K562 (cell line): ENCODE results near the gene CSMD2. TPM values are rescaled to one million over a fixed set of nuclear protein-coding genes. Genes with fewer than 3 reads are reported as not detected.

Experiments used
- ATF4 ChIP-seq: fragments of 450-650 bp; formaldehyde crosslinking; IDR thresholded peaks from 2 replicates; pipeline ENCODE4 v1.4.0; 2022; ENCODE audit warnings: mild to moderate bottlenecking, moderate library complexity
- ATF6 ChIP-seq: sonication (generic); formaldehyde crosslinking; IDR thresholded peaks from 2 replicates; pipeline ENCODE4 v1.4.0; 2020; ENCODE audit warnings: mild to moderate bottlenecking, missing genetic modification reagents
- BRF1 ChIP-seq: IDR thresholded peaks from 3 replicates; pipeline ENCODE4 v1.6.1; 2011; ENCODE audit warnings: borderline replicate concordance, mild to moderate bottlenecking; ENCODE audit not compliant: insufficient read length; ENCODE audit errors: extremely low read depth
- ELK1 ChIP-seq: sonication (generic); formaldehyde crosslinking; IDR thresholded peaks from 2 replicates; pipeline ENCODE4 v1.8.1; 2022; ENCODE audit warnings: missing genetic modification reagents
- GTF2B ChIP-seq: IDR thresholded peaks from 2 replicates; pipeline ENCODE4 v1.6.1; 2011; ENCODE audit not compliant: insufficient read length; ENCODE audit errors: extremely low read depth
- HOXB6 ChIP-seq: fragments of 250-450 bp; sonication (Bioruptor Pico); IDR thresholded peaks from 2 replicates; pipeline ENCODE4 v1.5.1; 2022; ENCODE audit warnings: mild to moderate bottlenecking, borderline replicate concordance
- RBM22 ChIP-seq: fragments of 200-400 bp; formaldehyde crosslinking; IDR thresholded peaks from 2 replicates; pipeline ENCODE4 v1.6.1; 2018; ENCODE audit warnings: low read length, low read depth; ENCODE audit not compliant: poor library complexity, severe bottlenecking
- TFE3 ChIP-seq: fragments of 450-650 bp; formaldehyde crosslinking; IDR thresholded peaks from 2 replicates; pipeline ENCODE4 v1.4.0; 2020; ENCODE audit warnings: mild to moderate bottlenecking, mixed read lengths
- polyA plus RNA-seq, 8 experiments: library from polyadenylated mRNA; depleted of rRNA in 4 of 8; stranded (reverse) in 5 of 8; unstranded in 3 of 8; fragments of >200 nt; fragmentation: Nextera tagmentation in 2 of 8; fragmentation: Illumina TruSeq in 1 of 8; extraction: Ambion mirVana in 2 of 8; extraction: Trizol in 1 of 8; gene quantifications; 2 replicates each; pipeline versions ENCODE4 v1.2.1 to v1.2.3, GENCODE V29; 2011 to 2014; ENCODE audit warnings: inconsistent platforms in 1 of 8, missing spikeins in 1 of 8
- total RNA-seq, 7 experiments: library from RNA; depleted of rRNA in 6 of 7; stranded (reverse); fragments of >200 nt in 6 of 7; fragmentation: Illumina TruSeq in 2 of 7; extraction: Trizol in 2 of 7; gene quantifications; 2 replicates each; pipeline versions ENCODE4 v1.2.1 to v1.2.3, GENCODE V29; 2011 to 2021; ENCODE audit warnings: low replicate concordance in 1 of 7

The CSMD2 gene
- total and polyA plus RNA-seq, 9 of the 15 experiments (the other 6 are each of a cell fraction or from before 2014, with no cell fraction given), result not detected

GRCh38 chr1:33823401-33823800, 341.6 kb downstream of the CSMD2 start (continued):
- TF ChIP-seq ELK1, result no peak
- TF ChIP-seq ATF6 (CRISPR knock-in tag), result no peak
- TF ChIP-seq HOXB6 (CRISPR knock-in tag), result no peak
- no peak for TF ChIP-seq GTF2B
- TF ChIP-seq BRF1, result no peak
- TF ChIP-seq ATF4 (CRISPR knock-in tag), result no peak
- TF ChIP-seq TFE3 (CRISPR knock-in tag), result no peak
- no peak for TF ChIP-seq RBM22
- TF ChIP-seq, all 486 proteins: peak for 0
